Mesenchymal stem cell (in vitro differentiated cells and primary cell): Measurements from ENCODE around the gene RELB.

ENCODE experiments used
- DNase-seq: peaks from one replicate; pipeline ENCODE4 v3.0.0-alpha.2; 2013
- H2AFZ ChIP-seq: one replicate; pipeline ENCODE4 v1.6.1; 2013; ENCODE audit warnings: low read depth, mild to moderate bottlenecking, control low read depth, inconsistent platforms, low read length, moderate library complexity
- H2AK5ac ChIP-seq: 2 replicates; pipeline ENCODE4 v1.6.1; 2013; ENCODE audit warnings: low read length, moderate library complexity, mild to moderate bottlenecking, inconsistent platforms; ENCODE audit not compliant: severe bottlenecking
- H2BK120ac ChIP-seq: one replicate; pipeline ENCODE4 v1.6.1; 2013; ENCODE audit warnings: low read depth, mild to moderate bottlenecking, inconsistent platforms, low read length, moderate library complexity
- H2BK12ac ChIP-seq, 2 experiments: one replicate each; pipeline ENCODE4 v1.6.1; 2013; ENCODE audit warnings: inconsistent platforms in 2 of 2, low read length in 2 of 2, mild to moderate bottlenecking in 2 of 2, moderate library complexity in 2 of 2, control low read depth in 1 of 2
- H2BK15ac ChIP-seq: one replicate; pipeline ENCODE4 v1.6.1; 2013; ENCODE audit warnings: mild to moderate bottlenecking, low read depth, inconsistent platforms; ENCODE audit not compliant: poor library complexity, severe bottlenecking
- H2BK5ac ChIP-seq: 2 replicates; pipeline ENCODE4 v1.6.1; 2013; ENCODE audit warnings: low read depth, mild to moderate bottlenecking, low read length, control low read depth, inconsistent platforms; ENCODE audit not compliant: poor library complexity, severe bottlenecking
- H3K14ac ChIP-seq, 2 experiments: one replicate each; pipeline ENCODE4 v1.6.1; 2013; ENCODE audit warnings: inconsistent platforms in 2 of 2, low read length in 2 of 2, control low read depth in 1 of 2, mild to moderate bottlenecking in 1 of 2, moderate library complexity in 1 of 2
- H3K18ac ChIP-seq, 2 experiments: one replicate each; pipeline ENCODE4 v1.6.1; 2013; ENCODE audit warnings: inconsistent platforms in 2 of 2, low read length in 2 of 2, control low read depth in 1 of 2, low read depth in 1 of 2, mild to moderate bottlenecking in 1 of 2
- H3K23ac ChIP-seq, 2 experiments: one replicate each; pipeline ENCODE4 v1.6.1; 2013; ENCODE audit warnings: inconsistent platforms in 2 of 2, low read length in 2 of 2, mild to moderate bottlenecking in 2 of 2, moderate library complexity in 2 of 2, control low read depth in 1 of 2
- H3K27ac ChIP-seq: 2 replicates; pipeline ENCODE4 v1.5.1; 2013; ENCODE audit warnings: mild to moderate bottlenecking, moderate library complexity, low read length, control low read depth, inconsistent platforms; ENCODE audit not compliant: poor library complexity, severe bottlenecking
- H3K27me3 ChIP-seq, 2 experiments: 2 replicates each; pipeline versions ENCODE4 v1.6.1 to v1.7.0; 2013; ENCODE audit warnings: low read length in 2 of 2, mild to moderate bottlenecking in 2 of 2, moderate library complexity in 2 of 2, control low read depth in 1 of 2, inconsistent platforms in 1 of 2; ENCODE audit not compliant: control insufficient read depth in 1 of 2, insufficient read depth in 1 of 2
- H3K36me3 ChIP-seq, 2 experiments: 2 replicates each; pipeline versions ENCODE4 v1.6.1 to v1.7.0; 2013; ENCODE audit warnings: low read length in 2 of 2, control low read depth in 1 of 2, inconsistent platforms in 1 of 2, low read depth in 1 of 2, mild to moderate bottlenecking in 1 of 2; ENCODE audit not compliant: insufficient read depth in 2 of 2, control insufficient read depth in 1 of 2
- H3K4ac ChIP-seq, 2 experiments: one replicate each; pipeline ENCODE4 v1.6.1; 2013; ENCODE audit warnings: inconsistent platforms in 2 of 2, low read length in 2 of 2, mild to moderate bottlenecking in 2 of 2, moderate library complexity in 2 of 2, control low read depth in 1 of 2, low read depth in 1 of 2
- H3K4me1 ChIP-seq: 2 replicates; pipeline ENCODE4 v1.6.1; 2013; ENCODE audit warnings: low read depth, low read length, control low read depth; ENCODE audit not compliant: control insufficient read depth, insufficient read depth
- H3K4me2 ChIP-seq: 2 replicates; pipeline ENCODE4 v1.6.1; 2013; ENCODE audit warnings: low read length, mild to moderate bottlenecking, inconsistent platforms; ENCODE audit not compliant: poor library complexity, severe bottlenecking
- H3K4me3 ChIP-seq, 2 experiments: 2 replicates each; pipeline versions ENCODE4 v1.5.1 to v1.7.0; 2013; ENCODE audit warnings: low read length in 2 of 2, mild to moderate bottlenecking in 2 of 2, control low read depth in 1 of 2, low read depth in 1 of 2; ENCODE audit not compliant: insufficient read depth in 1 of 2
- H3K79me1 ChIP-seq: replicated peaks from 2 replicates; pipeline ENCODE4 v1.6.1; 2013; ENCODE audit warnings: mild to moderate bottlenecking, control low read depth, low read length, inconsistent platforms; ENCODE audit not compliant: poor library complexity, severe bottlenecking
- H3K9ac ChIP-seq: 2 replicates; pipeline ENCODE4 v1.7.0; 2013; ENCODE audit warnings: mild to moderate bottlenecking, low read length, moderate library complexity
- H3K9me3 ChIP-seq: 2 replicates; pipeline ENCODE4 v1.7.0; 2013; ENCODE audit warnings: mild to moderate bottlenecking, low read length; ENCODE audit not compliant: control insufficient read depth
- H4K8ac ChIP-seq: one replicate; pipeline ENCODE4 v1.6.1; 2013; ENCODE audit warnings: inconsistent platforms, mild to moderate bottlenecking, low read length, moderate library complexity
- H4K91ac ChIP-seq: one replicate; pipeline ENCODE4 v1.6.1; 2013; ENCODE audit warnings: mild to moderate bottlenecking, low read length, inconsistent platforms
- WGBS: methylation state at CpG from one replicate; pipeline ENCODE4 v1.1.7; 2013; ENCODE audit warnings: mixed read lengths; 5-methylcytosine and 5-hydroxymethylcytosine counted together

The RELB gene

GRCh38 chr19:45049073-45049736 is 47.9 kb downstream of the RELB start:
- H3K36me3 ChIP-seq, result peaks cover 48 to 53% of the 10 kb centered on the region in 2 experiments
- H3K4ac ChIP-seq, result no peak overlapping the region
- no peak overlapping the region for H2BK15ac ChIP-seq
- no peak overlapping the region for H2AK5ac ChIP-seq
- no peak overlapping the region for H3K27ac ChIP-seq
- H4K8ac ChIP-seq, result no peak overlapping the region
- no peak overlapping the region for H4K91ac ChIP-seq
- H2BK5ac ChIP-seq, result no peak overlapping the region
- H3K79me1 ChIP-seq, result peaks cover 21% of the 10 kb centered on the region
- H3K18ac ChIP-seq, result no peak overlapping the region
- no peak overlapping the region for H3K4me2 ChIP-seq
- peak overlapping the region in 1 of 2 experiments; percentile 17 for H3K23ac ChIP-seq
- peaks cover 7% of the 10 kb centered on the region for H3K4me1 ChIP-seq
- H3K9me3 ChIP-seq, result no peaks in the 10 kb centered on the region
- H2BK12ac ChIP-seq, result no peak overlapping the region
- no peak overlapping the region for H2BK120ac ChIP-seq
- no peak for DNase-seq
- no peaks in the 10 kb centered on the region for H3K27me3 ChIP-seq
- H3K9ac ChIP-seq, result no peak overlapping the region
- no peak overlapping the region for H3K4me3 ChIP-seq
- no peak overlapping the region for H2AFZ ChIP-seq
- WGBS, result 97% methylated on average over 8 of the region's 8 CpGs
- peak overlapping the region in 1 of 2 experiments; percentile 53 for H3K14ac ChIP-seq

GRCh38 chr19:45050036-45050435 is 48.8 kb downstream of the RELB start:
- peaks cover 7% of the 10 kb centered on the region for H3K4me1 ChIP-seq

GRCh38 chr19:45051929-45052579 is 50.8 kb downstream of the RELB start:
- Histone ChIP-seq H2BK5ac (no peak overlapping the region), H3K4me1 (peaks cover 7% of the 10 kb centered on the region), H3K9ac (no peak overlapping the region), H4K91ac (no peak overlapping the region), H3K79me1 (peaks cover 38% of the 10 kb centered on the region), H3K23ac (no peak overlapping the region), H3K14ac (no peak overlapping the region), H3K27ac (no peak overlapping the region), H3K4me2 (no peak overlapping the region), H2AFZ (no peak overlapping the region), H4K8ac (no peak overlapping the region), H2BK15ac (no peak overlapping the region), H2BK120ac (no peak overlapping the region), H3K4ac (no peak overlapping the region), H3K36me3 (peaks cover 52 to 57% of the 10 kb centered on the region in 2 experiments), H2BK12ac (no peak overlapping the region), H3K9me3 (no peaks in the 10 kb centered on the region), H2AK5ac (no peak overlapping the region), H3K4me3 (no peak overlapping the region), H3K18ac (no peak overlapping the region), H3K27me3 (no peaks in the 10 kb centered on the region)
- DNase-seq, result no peak
- 88% methylated on average over 9 of the region's 9 CpGs for WGBS

More at GRCh38 chr19:45050036-45050435, 48.8 kb downstream of the RELB start:
- Histone ChIP-seq H3K4me3 (no peak overlapping the region), H2AFZ (no peak overlapping the region), H3K9ac (no peak overlapping the region), H3K14ac (no peak overlapping the region), H4K91ac (no peak overlapping the region), H3K27me3 (no peaks in the 10 kb centered on the region), H3K36me3 (peaks cover 48 to 52% of the 10 kb centered on the region in 2 experiments), H2BK12ac (no peak overlapping the region), H2BK15ac (no peak overlapping the region), H3K27ac (no peak overlapping the region), H2BK5ac (no peak overlapping the region), H4K8ac (no peak overlapping the region), H2BK120ac (no peak overlapping the region), H3K23ac (no peak overlapping the region), H3K4ac (no peak overlapping the region), H3K18ac (no peak overlapping the region), H3K4me2 (no peak overlapping the region), H3K79me1 (peaks cover 22% of the 10 kb centered on the region), H2AK5ac (no peak overlapping the region), H3K9me3 (no peaks in the 10 kb centered on the region)
- WGBS, result 91% methylated on average over 5 of the region's 6 CpGs
- DNase-seq, result no peak

GRCh38 chr19:45056831-45057230 is 55.6 kb downstream of the RELB start:
- Histone ChIP-seq H2BK120ac (no peak overlapping the region), H2AK5ac (no peak overlapping the region), H2BK5ac (no peak overlapping the region), H3K18ac (no peak overlapping the region), H3K9ac (no peak overlapping the region), H3K27ac (no peak overlapping the region), H4K91ac (no peak overlapping the region), H3K36me3 (peaks cover 94 to 95% of the 10 kb centered on the region in 2 experiments), H3K4me2 (no peak overlapping the region), H3K14ac (no peak overlapping the region), H3K79me1 (peaks cover 64% of the 10 kb centered on the region), H3K4ac (no peak overlapping the region), H2AFZ (no peak overlapping the region), H4K8ac (no peak overlapping the region), H3K23ac (no peak overlapping the region), H2BK15ac (no peak overlapping the region), H3K27me3 (no peaks in the 10 kb centered on the region), H2BK12ac (no peak overlapping the region), H3K9me3 (no peaks in the 10 kb centered on the region), H3K4me1 (peaks cover 10% of the 10 kb centered on the region), H3K4me3 (no peak overlapping the region)
- DNase-seq, result no peak
- 96% methylated on average over 8 of the region's 8 CpGs for WGBS
